Measurements from ENCODE around the gene UFM1. TPM values are rescaled to one million over a fixed set of nuclear protein-coding genes. Genes with fewer than 3 reads are reported as not detected.
"Not testable (repeated sequence)": the region's sequence is repeated elsewhere in the genome, so short reads cannot be mapped to it uniquely, and the experiment has no call there.

UFM1 gene
- total RNA-seq, 6 experiments from 2014 or later, result 62.9 to 75.2 (median 69.0) TPM

DNA sequence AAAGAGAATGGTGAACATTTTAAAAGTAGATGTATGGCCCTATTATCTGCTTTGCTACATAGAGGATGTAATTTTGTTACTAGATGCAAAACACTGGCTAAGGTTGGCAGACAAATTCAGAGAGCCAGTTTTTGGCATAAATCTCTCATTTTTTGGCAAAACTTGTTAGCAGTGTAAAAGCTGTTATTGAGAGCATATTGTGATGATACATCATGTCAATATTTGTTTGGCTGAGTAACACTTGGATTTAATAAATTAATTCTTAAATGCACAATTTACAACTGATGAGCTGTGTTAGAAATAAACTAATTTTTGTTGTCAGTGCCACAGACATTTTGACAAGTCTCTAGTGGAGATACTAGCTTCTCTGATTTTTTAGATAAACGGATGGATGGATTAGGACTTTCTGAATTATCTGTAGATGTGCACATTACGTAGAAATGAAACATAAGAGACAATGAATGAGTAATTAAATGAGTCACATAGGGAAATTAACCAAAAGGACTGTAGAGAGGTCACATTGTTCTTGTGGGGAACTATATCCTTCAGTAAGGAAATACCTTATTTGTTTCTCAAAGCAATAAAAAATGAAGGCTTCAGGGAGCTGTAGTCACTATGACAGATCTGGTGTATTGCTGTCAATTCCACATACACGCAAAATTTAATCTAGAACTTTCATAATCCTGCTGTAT, 17.4 kb downstream of the UFM1 start:
- peak; percentile 48 for DNase-seq
- peaks cover 2% of the 10 kb centered on the region; the same call in 1 of the 2 replicates for H3K27me3 Mint-ChIP-seq (ENCODE audit: insufficient read depth)
- H3K4me1 Mint-ChIP-seq (ENCODE audit: low read depth), result peaks cover 18% of the 10 kb centered on the region

DNA sequence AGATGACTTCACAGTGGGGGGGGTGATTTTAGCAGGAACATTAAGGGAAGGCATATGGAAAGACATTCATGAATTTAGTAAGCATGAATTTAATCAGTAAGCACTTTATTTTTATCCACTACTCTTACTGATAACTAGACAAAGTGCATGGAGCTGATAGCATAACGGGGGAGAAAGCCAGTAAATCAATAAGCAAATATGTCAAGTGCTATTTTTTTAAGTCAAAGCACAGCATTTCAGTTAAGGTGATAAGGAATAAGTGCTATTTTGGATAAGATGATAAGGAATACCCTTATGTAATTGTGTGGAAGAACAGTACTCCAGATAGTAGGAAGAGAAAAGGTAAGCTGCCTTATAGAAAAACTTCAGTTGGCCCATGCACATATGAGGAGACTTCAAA, 19.4 kb downstream of the UFM1 start:
- no peaks in the 10 kb centered on the region for H3K9me3 Mint-ChIP-seq
- peaks cover 26% of the 10 kb centered on the region for H3K4me1 Mint-ChIP-seq (ENCODE audit: low read depth)
- H3K36me3 Mint-ChIP-seq (ENCODE audit: low read depth), result no peaks in the 10 kb centered on the region
- no peak overlapping the region for H3K4me3 Mint-ChIP-seq
- TF ChIP-seq, protein P1, sequence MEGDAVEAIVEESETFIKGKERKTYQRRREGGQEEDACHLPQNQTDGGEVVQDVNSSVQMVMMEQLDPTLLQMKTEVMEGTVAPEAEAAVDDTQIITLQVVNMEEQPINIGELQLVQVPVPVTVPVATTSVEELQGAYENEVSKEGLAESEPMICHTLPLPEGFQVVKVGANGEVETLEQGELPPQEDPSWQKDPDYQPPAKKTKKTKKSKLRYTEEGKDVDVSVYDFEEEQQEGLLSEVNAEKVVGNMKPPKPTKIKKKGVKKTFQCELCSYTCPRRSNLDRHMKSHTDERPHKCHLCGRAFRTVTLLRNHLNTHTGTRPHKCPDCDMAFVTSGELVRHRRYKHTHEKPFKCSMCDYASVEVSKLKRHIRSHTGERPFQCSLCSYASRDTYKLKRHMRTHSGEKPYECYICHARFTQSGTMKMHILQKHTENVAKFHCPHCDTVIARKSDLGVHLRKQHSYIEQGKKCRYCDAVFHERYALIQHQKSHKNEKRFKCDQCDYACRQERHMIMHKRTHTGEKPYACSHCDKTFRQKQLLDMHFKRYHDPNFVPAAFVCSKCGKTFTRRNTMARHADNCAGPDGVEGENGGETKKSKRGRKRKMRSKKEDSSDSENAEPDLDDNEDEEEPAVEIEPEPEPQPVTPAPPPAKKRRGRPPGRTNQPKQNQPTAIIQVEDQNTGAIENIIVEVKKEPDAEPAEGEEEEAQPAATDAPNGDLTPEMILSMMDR (IDR thresholded peaks at IDR 0.05), result no peak
- H3K27ac Mint-ChIP-seq, result no peak overlapping the region
- peaks cover 4% of the 10 kb centered on the region; the same call in 1 of the 2 replicates for H3K27me3 Mint-ChIP-seq (ENCODE audit: insufficient read depth)
- DNase-seq, result no peak

More for the DNA sequence above, 17.4 kb downstream of the UFM1 start:
- H3K27ac Mint-ChIP-seq, result peak overlapping the region; percentile 14; the same call in 1 of the 2 replicates
- H3K4me3 Mint-ChIP-seq, result no peak overlapping the region
- TF ChIP-seq, protein P1 (IDR thresholded peaks at IDR 0.05), result no peak
- no peaks in the 10 kb centered on the region for H3K9me3 Mint-ChIP-seq
- peaks cover 8% of the 10 kb centered on the region for H3K36me3 Mint-ChIP-seq (ENCODE audit: low read depth)

DNA sequence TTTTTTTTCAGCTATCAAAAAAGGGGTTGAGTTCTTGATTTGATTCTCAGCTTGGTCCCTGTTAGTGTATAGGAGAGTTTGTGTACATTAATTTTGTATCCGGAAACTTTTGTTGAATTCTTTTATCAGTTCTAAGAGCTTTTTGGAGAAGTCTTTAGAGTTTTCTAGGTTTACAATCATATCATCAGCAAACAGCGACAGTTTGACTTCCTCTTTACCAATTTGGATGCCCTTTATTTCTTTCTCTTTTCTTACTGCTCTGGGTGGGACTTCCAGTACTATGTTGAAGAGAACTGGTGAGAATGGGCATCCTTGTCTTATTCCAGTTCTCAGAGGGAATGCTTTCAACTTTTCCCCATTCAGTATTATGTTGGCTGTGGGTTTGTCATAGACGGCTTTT, 20.4 kb downstream of the UFM1 start:
- not testable (repeated sequence) for H3K9me3 Mint-ChIP-seq; H3K27me3 Mint-ChIP-seq (ENCODE audit: insufficient read depth); H3K27ac Mint-ChIP-seq; H3K4me3 Mint-ChIP-seq; H3K36me3 Mint-ChIP-seq (ENCODE audit: low read depth); DNase-seq
- H3K4me1 Mint-ChIP-seq (ENCODE audit: low read depth), result peaks cover 26% of the 10 kb centered on the region

DNA sequence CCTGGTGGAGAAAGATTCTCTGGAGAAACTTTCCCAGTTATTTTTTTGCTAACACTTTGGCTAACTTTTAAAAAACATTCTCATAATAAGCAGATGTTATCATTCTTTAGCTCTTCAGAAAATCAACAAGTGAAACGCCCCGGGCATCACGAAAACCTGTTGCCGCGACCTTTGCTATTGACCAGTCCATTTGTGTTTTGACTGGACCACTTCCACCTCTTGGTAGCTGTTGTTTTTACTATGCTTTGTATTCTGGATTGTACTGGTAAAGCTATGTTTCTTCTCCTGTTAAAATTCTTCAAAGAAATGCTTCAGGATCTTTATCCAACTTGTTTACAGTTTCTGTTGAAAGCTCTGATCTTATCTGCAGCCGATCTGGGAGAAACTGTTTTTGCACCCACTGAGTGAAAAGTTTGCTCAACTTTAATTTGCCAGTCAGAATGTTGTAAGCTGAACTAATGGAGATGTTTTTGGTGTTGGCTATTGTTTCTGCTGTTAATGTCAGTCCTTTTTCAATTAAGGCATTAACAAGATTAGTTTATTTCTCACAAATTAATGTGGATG, 23.3 kb downstream of the UFM1 start:
- no peak for DNase-seq
- Mint-ChIP-seq H3K27ac (no peak overlapping the region), H3K4me3 (no peak overlapping the region), H3K4me1 (ENCODE audit: low read depth) (peaks cover 22% of the 10 kb centered on the region), H3K9me3 (no peaks in the 10 kb centered on the region), H3K27me3 (ENCODE audit: insufficient read depth) (peaks cover 4% of the 10 kb centered on the region), H3K36me3 (ENCODE audit: low read depth) (no peaks in the 10 kb centered on the region)
- TF ChIP-seq, protein P1 (IDR thresholded peaks at IDR 0.05), result no peak

DNA sequence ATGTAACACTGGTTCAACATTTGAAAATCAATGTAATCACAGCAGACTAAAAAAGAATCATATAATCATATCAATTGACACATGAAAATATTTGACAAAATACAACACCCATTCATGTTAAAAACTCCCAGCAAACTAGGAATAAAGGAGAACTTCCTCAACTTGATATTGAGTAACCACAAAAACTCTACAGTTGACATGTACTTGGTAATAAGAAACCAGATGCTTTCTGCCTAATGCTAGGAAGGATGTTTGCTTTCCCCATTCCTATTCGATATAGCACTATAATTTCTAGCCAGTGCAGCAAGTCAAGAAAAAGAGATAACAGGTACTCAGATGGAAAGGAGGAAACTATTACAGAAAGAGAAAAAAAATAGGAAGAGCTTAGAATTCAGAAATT, 26.9 kb downstream of the UFM1 start:
- H3K27ac Mint-ChIP-seq, result no peak overlapping the region
- peaks cover 2% of the 10 kb centered on the region for H3K27me3 Mint-ChIP-seq (ENCODE audit: insufficient read depth)
- TF ChIP-seq, protein P1 (IDR thresholded peaks at IDR 0.05), result no peak
- no peaks in the 10 kb centered on the region for H3K9me3 Mint-ChIP-seq
- H3K4me1 Mint-ChIP-seq (ENCODE audit: low read depth), result peaks cover 26% of the 10 kb centered on the region
- H3K4me3 Mint-ChIP-seq, result no peak overlapping the region
- H3K36me3 Mint-ChIP-seq (ENCODE audit: low read depth), result no peaks in the 10 kb centered on the region
- DNase-seq, result no peak

DNA sequence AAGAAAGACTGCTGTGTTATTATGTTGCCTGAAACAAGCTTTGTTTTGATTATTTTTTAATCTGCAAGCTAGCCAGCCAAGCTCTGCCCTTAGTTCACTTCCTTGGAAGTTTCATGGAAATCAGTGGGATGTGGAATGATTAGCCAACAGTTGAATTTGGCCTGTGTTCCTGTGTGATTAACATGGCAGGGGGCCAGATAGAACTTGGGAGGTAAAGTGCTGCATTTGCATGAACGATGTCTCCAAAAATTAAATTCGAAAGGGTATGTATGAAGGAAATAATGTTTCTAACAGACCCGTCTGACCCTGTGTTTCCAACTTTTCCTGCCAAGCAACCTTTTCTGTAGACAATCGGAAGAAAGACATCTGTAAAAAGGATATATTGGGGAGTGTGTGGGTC, 32.2 kb downstream of the UFM1 start:
- Mint-ChIP-seq H3K4me3 (no peak overlapping the region), H3K9me3 (no peaks in the 10 kb centered on the region), H3K27me3 (ENCODE audit: insufficient read depth) (no peaks in the 10 kb centered on the region), H3K36me3 (ENCODE audit: low read depth) (no peaks in the 10 kb centered on the region), H3K4me1 (ENCODE audit: low read depth) (peaks cover 7% of the 10 kb centered on the region), H3K27ac (no peak overlapping the region)
- TF ChIP-seq, protein P1 (IDR thresholded peaks at IDR 0.05), result no peak
- DNase-seq, result no peak

Data from HFFc6 (cell line).